Measurements from ENCODE around the gene SNAPC4. TPM values are rescaled to one million over a fixed set of nuclear protein-coding genes. Genes with fewer than 3 reads are reported as not detected.

Gene SNAPC4
- total and polyA plus RNA-seq, 9 of the 15 experiments (the other 6 are each of a cell fraction or from before 2014, with no cell fraction given): 0.21 to 21.8 (median 8.8) TPM

- TF ChIP-seq AFF1 (IDR thresholded peaks at IDR 0.05; ENCODE audit: low read depth in 1 of 2, partially characterized antibody in 2 of 2) (no peak), E2F8 (IDR thresholded peaks at IDR 0.05; ENCODE audit: low read depth, partially characterized antibody) (peak; percentile 29), NFYB (IDR thresholded peaks at IDR 0.05; ENCODE audit: extremely low read depth, insufficient read length) (no peak), FOS (IDR thresholded peaks at IDR 0.05; ENCODE audit: extremely low read depth, insufficient read length) (no peak), ZNF75A (CRISPR knock-in tag; IDR thresholded peaks at IDR 0.05) (peak; percentile 37; the same call in 1 of the 2 replicates), MAZ (CRISPR knock-in tag; conservative IDR thresholded peaks at IDR 0.05 in 1 of 2, IDR thresholded peaks at IDR 0.05 in 1 of 2) (peak in 1 of 2 experiments; percentile 13; a peak in 1 of 4 replicates), POLR2G (IDR thresholded peaks at IDR 0.05; ENCODE audit: low read depth, low read length) (peak; percentile 68), MTA3 (IDR thresholded peaks at IDR 0.05; ENCODE audit: borderline replicate concordance) (peak; percentile 87), POLR2AphosphoS2 (IDR thresholded peaks at IDR 0.05; ENCODE audit: low read length) (0 out of 2 replicates have a peak, but pooled peaks have one; percentile 1), SMAD2 (IDR thresholded peaks at IDR 0.05; ENCODE audit: low read depth, low read length) (no peak), CREM (IDR thresholded peaks at IDR 0.05; ENCODE audit: low read depth) (no peak), ETS2 (tag; IDR thresholded peaks at IDR 0.05; ENCODE audit: borderline replicate concordance, poor library complexity, severe bottlenecking) (no peak), ZKSCAN1 (IDR thresholded peaks at IDR 0.05; ENCODE audit: low read depth, low read length) (no peak), FOXM1 (IDR thresholded peaks at IDR 0.05; ENCODE audit: low read depth) (no peak), FOXM1 (CRISPR knock-in tag; IDR thresholded peaks at IDR 0.05; ENCODE audit: low read depth) (no peak; the same call in 1 of the 2 replicates), ZBTB8A (IDR thresholded peaks at IDR 0.05; ENCODE audit: partially characterized antibody) (no peak), CBFA2T2 (conservative IDR thresholded peaks at IDR 0.05) (no peak), ZC3H4 (CRISPR knock-in tag; IDR thresholded peaks at IDR 0.05; ENCODE audit: borderline replicate concordance) (no peak), MCM2 (IDR thresholded peaks at IDR 0.05; ENCODE audit: low read depth) (no peak)
- TF ChIP-seq, protein P1, sequence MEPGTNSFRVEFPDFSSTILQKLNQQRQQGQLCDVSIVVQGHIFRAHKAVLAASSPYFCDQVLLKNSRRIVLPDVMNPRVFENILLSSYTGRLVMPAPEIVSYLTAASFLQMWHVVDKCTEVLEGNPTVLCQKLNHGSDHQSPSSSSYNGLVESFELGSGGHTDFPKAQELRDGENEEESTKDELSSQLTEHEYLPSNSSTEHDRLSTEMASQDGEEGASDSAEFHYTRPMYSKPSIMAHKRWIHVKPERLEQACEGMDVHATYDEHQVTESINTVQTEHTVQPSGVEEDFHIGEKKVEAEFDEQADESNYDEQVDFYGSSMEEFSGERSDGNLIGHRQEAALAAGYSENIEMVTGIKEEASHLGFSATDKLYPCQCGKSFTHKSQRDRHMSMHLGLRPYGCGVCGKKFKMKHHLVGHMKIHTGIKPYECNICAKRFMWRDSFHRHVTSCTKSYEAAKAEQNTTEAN (CRISPR knock-in tag; IDR thresholded peaks at IDR 0.05): no peak
Observed at GRCh38 chr9:136363949-136364748, 35.8 kb downstream of the SNAPC4 start (continued).
